ENCODE measurements around the gene TBX1.

TBX1 gene

GRCh38 chr22:19714312-19715187, 46.0 kb upstream of the TBX1 start, which contains the start of gene SEPTIN5:
Gene SEPTIN5, plus strand, starts transcription at chr22:19714503. Its CDS starts 86 bp downstream, at chr22:19714589.
- TF ChIP-seq CTCF (IDR thresholded peaks at IDR 0.05; ENCODE audit: low read depth, low read length, poor library complexity, severe bottlenecking) (no peak), EZH2phosphoT487 (IDR thresholded peaks at IDR 0.05; ENCODE audit: borderline replicate concordance, low read length) (no peak)
- Histone ChIP-seq H4K20me1 (ENCODE audit: control insufficient read depth, insufficient read depth, low read depth, low read length) (no peaks in the 10 kb centered on the region), H3K4me2 (ENCODE audit: low read length) (no peak within 1 kb of the TSS), H3K9me3 (ENCODE audit: control insufficient read depth, insufficient read depth, low read length) (no peaks in the 10 kb centered on the region), H3K9me2 (replicated peaks; ENCODE audit: control insufficient read depth, low read length) (no peaks in the 10 kb centered on the region), H3K36me3 (ENCODE audit: control insufficient read depth, low read length) (no peaks in the 10 kb centered on the region), H3K79me2 (ENCODE audit: control insufficient read depth, low read length) (no peaks in the 10 kb centered on the region), H3F3A (ENCODE audit: control insufficient read depth, insufficient read depth) (no peaks in the 10 kb centered on the region), H3K4me3 (ENCODE audit: low read length) (no peak within 1 kb of the TSS), H3K4me1 (ENCODE audit: control insufficient read depth, low read length) (peaks cover 8% of the 10 kb centered on the region), H3K27me3 (ENCODE audit: control insufficient read depth, low read length) (peaks cover 25% of the 10 kb centered on the region), H3K27ac (ENCODE audit: low read depth, low read length) (no peak within 1 kb of the TSS)

GRCh38 chr22:19715188-19715930, 45.2 kb upstream of the TBX1 start:
- H3K4me1 ChIP-seq (ENCODE audit: control insufficient read depth, low read length) = peaks cover 8% of the 10 kb centered on the region
- H3K9me3 ChIP-seq (ENCODE audit: control insufficient read depth, insufficient read depth, low read length) = no peaks in the 10 kb centered on the region
- no peaks in the 10 kb centered on the region for H3F3A ChIP-seq (ENCODE audit: control insufficient read depth, insufficient read depth)
- H3K27ac ChIP-seq (ENCODE audit: low read depth, low read length) = no peak overlapping the region
- H3K9me2 ChIP-seq (replicated peaks; ENCODE audit: control insufficient read depth, low read length) = no peaks in the 10 kb centered on the region
- no peaks in the 10 kb centered on the region for H3K36me3 ChIP-seq (ENCODE audit: control insufficient read depth, low read length)
- no peak overlapping the region for H3K4me3 ChIP-seq (ENCODE audit: low read length)
- no peaks in the 10 kb centered on the region for H3K79me2 ChIP-seq (ENCODE audit: control insufficient read depth, low read length)
- no peak overlapping the region for H3K4me2 ChIP-seq (ENCODE audit: low read length)
- TF ChIP-seq EZH2phosphoT487 (IDR thresholded peaks at IDR 0.05; ENCODE audit: borderline replicate concordance, low read length) = no peak
- no peak for TF ChIP-seq CTCF (IDR thresholded peaks at IDR 0.05; ENCODE audit: low read depth, low read length, poor library complexity, severe bottlenecking)
- no peaks in the 10 kb centered on the region for H4K20me1 ChIP-seq (ENCODE audit: control insufficient read depth, insufficient read depth, low read depth, low read length)
- H3K27me3 ChIP-seq (ENCODE audit: control insufficient read depth, low read length) = peaks cover 26% of the 10 kb centered on the region

- Histone ChIP-seq H3K36me3 (ENCODE audit: control insufficient read depth, low read length) (no peaks in the 10 kb centered on the region), H3K4me3 (ENCODE audit: low read length) (no peak overlapping the region), H3K9me3 (ENCODE audit: control insufficient read depth, insufficient read depth, low read length) (no peaks in the 10 kb centered on the region), H3K4me2 (ENCODE audit: low read length) (no peak overlapping the region), H3K79me2 (ENCODE audit: control insufficient read depth, low read length) (no peaks in the 10 kb centered on the region), H3K27ac (ENCODE audit: low read depth, low read length) (no peak overlapping the region), H4K20me1 (ENCODE audit: control insufficient read depth, insufficient read depth, low read depth, low read length) (no peaks in the 10 kb centered on the region), H3K4me1 (ENCODE audit: control insufficient read depth, low read length) (peaks cover 8% of the 10 kb centered on the region), H3F3A (ENCODE audit: control insufficient read depth, insufficient read depth) (no peaks in the 10 kb centered on the region), H3K9me2 (replicated peaks; ENCODE audit: control insufficient read depth, low read length) (no peaks in the 10 kb centered on the region), H3K27me3 (ENCODE audit: control insufficient read depth, low read length) (peaks cover 26% of the 10 kb centered on the region)
- no peak for TF ChIP-seq EZH2phosphoT487 (IDR thresholded peaks at IDR 0.05; ENCODE audit: borderline replicate concordance, low read length)
- no peak for TF ChIP-seq CTCF (IDR thresholded peaks at IDR 0.05; ENCODE audit: low read depth, low read length, poor library complexity, severe bottlenecking)
These were observed 44.3 kb upstream of the TBX1 start for GRCh38 chr22:19716041-19716828.

Measured in DOHH2 (cell line).